Measurements from ENCODE around the gene CYP26B1.

The CYP26B1 gene

GRCh38 chr2:72141032-72141645 lies 6.5 kb downstream of the CYP26B1 start:
- no peak for DNase-seq (ENCODE audit: low spot score)

GRCh38 chr2:72140621-72140960 lies 7.1 kb downstream of the CYP26B1 start:
- DNase-seq (ENCODE audit: low spot score): no peak

GRCh38 chr2:72139874-72140620 lies 7.6 kb downstream of the CYP26B1 start:
- DNase-seq (ENCODE audit: low spot score): no peak

GRCh38 chr2:72139471-72139873 lies 8.2 kb downstream of the CYP26B1 start:
- DNase-seq (ENCODE audit: low spot score): no peak

- no peak for DNase-seq (ENCODE audit: low spot score)
Observed at GRCh38 chr2:72138921-72139381, 8.7 kb downstream of the CYP26B1 start.

- no peak for DNase-seq (ENCODE audit: low spot score)
Observed at GRCh38 chr2:72138011-72138881, 9.4 kb downstream of the CYP26B1 start.

- DNase-seq (ENCODE audit: low spot score): no peak
Observed at GRCh38 chr2:72137498-72138010, 10.1 kb downstream of the CYP26B1 start.

- DNase-seq (ENCODE audit: low spot score): no peak
Observed at GRCh38 chr2:72136933-72137497, 10.6 kb downstream of the CYP26B1 start.

- DNase-seq (ENCODE audit: low spot score): no peak
Observed at GRCh38 chr2:72136331-72136730, 11.3 kb downstream of the CYP26B1 start.

GRCh38 chr2:72135921-72136320 lies 11.7 kb downstream of the CYP26B1 start:
- no peak for DNase-seq (ENCODE audit: low spot score)

GRCh38 chr2:72134997-72135800 lies 12.5 kb downstream of the CYP26B1 start:
- no peak for DNase-seq (ENCODE audit: low spot score)

- no peak for DNase-seq (ENCODE audit: low spot score)
Observed at GRCh38 chr2:72134408-72134996, 13.2 kb downstream of the CYP26B1 start.

GRCh38 chr2:72133721-72134407 lies 13.8 kb downstream of the CYP26B1 start:
- no peak for DNase-seq (ENCODE audit: low spot score)

- no peak for DNase-seq (ENCODE audit: low spot score)
Observed at GRCh38 chr2:72132981-72133720, 14.5 kb downstream of the CYP26B1 start.

- DNase-seq (ENCODE audit: low spot score): no peak
Observed at GRCh38 chr2:72131916-72132841, 15.5 kb downstream of the CYP26B1 start.

- no peak for DNase-seq (ENCODE audit: low spot score)
Observed at GRCh38 chr2:72131371-72131891, 16.2 kb downstream of the CYP26B1 start.

- no peak for DNase-seq (ENCODE audit: low spot score)
Observed at GRCh38 chr2:72130659-72131360, 16.9 kb downstream of the CYP26B1 start.

Measured in globus pallidus (tissue), 1 donor.